Left ventricle myocardium inferior (tissue), 1 donor: ENCODE results near the gene RPL38. TPM values are rescaled to one million over a fixed set of nuclear protein-coding genes. Genes with fewer than 3 reads are reported as not detected.
A peak's percentile ranks its signal among the peaks of the same experiment; 100 is the strongest.

Experiments used
- DNase-seq: peaks from one replicate; pipeline ENCODE4 v3.0.0-alpha.2; 2020
- H3K27ac ChIP-seq: fragments of 200-600 bp; replicated peaks from 2 replicates; pipeline ENCODE4 v1.8.0; 2021
- H3K27me3 ChIP-seq: fragments of 200-600 bp; 2 replicates; pipeline ENCODE4 v1.8.0; 2021; ENCODE audit warnings: low read depth
- H3K36me3 ChIP-seq: fragments of 200-600 bp; 2 replicates; pipeline ENCODE4 v1.8.0; 2021
- H3K4me1 ChIP-seq: fragments of 200-600 bp; 2 replicates; pipeline ENCODE4 v1.8.0; 2021
- H3K4me3 ChIP-seq: fragments of 200-600 bp; 2 replicates; pipeline ENCODE4 v1.8.0; 2021; ENCODE audit warnings: mild to moderate bottlenecking, moderate library complexity
- H3K9me3 ChIP-seq: fragments of 200-600 bp; replicated peaks from 2 replicates; pipeline ENCODE4 v1.8.0; 2021
- CTCF ChIP-seq: fragments of 200-600 bp; IDR thresholded peaks from 2 replicates; pipeline ENCODE4 v1.8.0; 2021; ENCODE audit warnings: antibody characterized with exemption, mild to moderate bottlenecking, borderline replicate concordance
- intact Hi-C: fragments of 100-400 bp; cut with micrococcal nuclease; formaldehyde crosslinking; loops from one replicate; pipeline ENCODE4 v1.11.0; 2022
- total RNA-seq: library from RNA; stranded (reverse); fragmentation: NEBNext Ultra II Directional; extraction: Animal tissue kit (Norgen Biotek cat#: 25700); gene quantifications from one replicate; pipeline ENCODE4 v1.2.1, GENCODE V29; 2021
- donor health status: DM: no; HTN: yes; CAD: no; lungs with severe emphysema.

RPL38 gene
- total RNA-seq, 1 donor from 2014 or later: 702 TPM

- Histone ChIP-seq H3K9me3 (no peaks in the 10 kb centered on the region), H3K27me3 (no peaks in the 10 kb centered on the region), H3K36me3 (peaks cover 33% of the 10 kb centered on the region), H3K4me3 (peak overlapping the region; percentile 42), H3K4me1 (peaks cover 53% of the 10 kb centered on the region), H3K27ac (peak overlapping the region; percentile 82)
- no peak for DNase-seq
- TF ChIP-seq CTCF: no peak
- intact Hi-C loops: no loop called here
These were observed 31.6 kb downstream of the RPL38 start for GRCh38 chr17:74235040-74235581.

- peaks cover 25% of the 10 kb centered on the region for H3K36me3 ChIP-seq
- peak overlapping the region; percentile 82 for H3K27ac ChIP-seq
- no peaks in the 10 kb centered on the region for H3K27me3 ChIP-seq
- intact Hi-C loops: no loop called here
- H3K4me1 ChIP-seq: peaks cover 61% of the 10 kb centered on the region
- H3K4me3 ChIP-seq: no peak overlapping the region
- TF ChIP-seq CTCF: no peak
- no peaks in the 10 kb centered on the region for H3K9me3 ChIP-seq
- no peak for DNase-seq
These were observed 32.5 kb downstream of the RPL38 start for GRCh38 chr17:74235911-74236371.

- peaks cover 73% of the 10 kb centered on the region for H3K4me1 ChIP-seq
- H3K9me3 ChIP-seq: no peaks in the 10 kb centered on the region
- H3K36me3 ChIP-seq: peaks cover 14% of the 10 kb centered on the region
- H3K4me3 ChIP-seq: no peak overlapping the region
- DNase-seq: no peak
- intact Hi-C loops: no loop called here
- no peak overlapping the region for H3K27ac ChIP-seq
- TF ChIP-seq CTCF: no peak
- H3K27me3 ChIP-seq: no peaks in the 10 kb centered on the region
These were observed 33.8 kb downstream of the RPL38 start for GRCh38 chr17:74237321-74237720.

- Histone ChIP-seq H3K27ac (no peak overlapping the region), H3K36me3 (peaks cover 5% of the 10 kb centered on the region), H3K4me1 (peaks cover 78% of the 10 kb centered on the region), H3K9me3 (no peaks in the 10 kb centered on the region), H3K4me3 (no peak overlapping the region), H3K27me3 (no peaks in the 10 kb centered on the region)
- intact Hi-C loops: no loop called here
- DNase-seq: peak; percentile 33
- no peak for TF ChIP-seq CTCF
These were observed 35.7 kb downstream of the RPL38 start for GRCh38 chr17:74239172-74239571.

- H3K27me3 ChIP-seq: no peaks in the 10 kb centered on the region
- no peaks in the 10 kb centered on the region for H3K9me3 ChIP-seq
- peak overlapping the region; percentile 78 for H3K27ac ChIP-seq
- intact Hi-C loops: no loop called here
- peaks cover 5% of the 10 kb centered on the region for H3K36me3 ChIP-seq
- H3K4me1 ChIP-seq: peaks cover 78% of the 10 kb centered on the region
- no peak for TF ChIP-seq CTCF
- DNase-seq: peak; percentile 55
- no peak overlapping the region for H3K4me3 ChIP-seq
These were observed 37.2 kb downstream of the RPL38 start for GRCh38 chr17:74240618-74241205.
